DMS114 treated with DMSO at 0.1 percent for 48 hours (cell line): Measurements from ENCODE around the gene SOBP.

ENCODE experiments used
- DNase-seq: peaks from one replicate; lab custom pipeline; 2025; ENCODE audit not compliant: unreplicated experiment; lab: John Stamatoyannopoulos, UW

SOBP gene

DNA sequence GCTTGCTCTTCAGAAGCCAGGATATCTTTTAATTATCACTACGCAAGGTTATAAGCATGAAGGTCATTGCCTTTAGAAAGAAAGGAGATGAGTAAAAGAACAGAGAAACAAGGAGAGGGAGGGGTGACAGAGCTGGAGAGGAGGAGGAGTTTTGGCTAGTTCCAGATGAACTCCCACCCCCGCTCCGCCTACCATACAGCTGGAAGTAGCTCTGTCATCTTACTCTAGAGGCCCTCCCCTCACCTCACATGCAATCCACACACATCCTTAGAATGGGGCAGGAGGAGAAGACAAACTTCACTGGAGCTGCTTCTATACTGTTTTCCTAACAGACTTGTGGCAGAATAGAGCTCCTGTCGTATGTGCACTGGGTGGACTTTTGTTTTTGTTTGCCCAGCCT, 189.5 kb downstream of the SOBP start:
- no peak for DNase-seq

DNA sequence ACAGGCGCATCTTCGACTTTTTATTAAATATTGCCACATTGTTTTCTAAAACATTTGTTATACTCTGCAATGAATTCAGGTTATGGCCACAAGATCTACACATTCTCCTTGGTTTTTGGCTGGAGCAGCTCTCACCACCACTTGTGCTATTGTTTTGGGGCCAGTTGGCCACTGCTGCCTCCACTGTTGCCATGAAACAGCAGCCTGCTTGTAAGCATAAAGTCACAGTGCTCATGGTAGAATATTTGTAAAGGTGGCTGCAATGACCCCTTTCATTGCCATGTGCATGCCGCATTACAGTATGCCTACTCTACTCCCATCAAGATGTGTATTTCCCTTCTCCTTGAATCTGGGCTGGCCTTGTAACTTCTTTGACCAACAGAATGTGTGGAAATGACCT, 192.8 kb downstream of the SOBP start:
- no peak for DNase-seq

DNA sequence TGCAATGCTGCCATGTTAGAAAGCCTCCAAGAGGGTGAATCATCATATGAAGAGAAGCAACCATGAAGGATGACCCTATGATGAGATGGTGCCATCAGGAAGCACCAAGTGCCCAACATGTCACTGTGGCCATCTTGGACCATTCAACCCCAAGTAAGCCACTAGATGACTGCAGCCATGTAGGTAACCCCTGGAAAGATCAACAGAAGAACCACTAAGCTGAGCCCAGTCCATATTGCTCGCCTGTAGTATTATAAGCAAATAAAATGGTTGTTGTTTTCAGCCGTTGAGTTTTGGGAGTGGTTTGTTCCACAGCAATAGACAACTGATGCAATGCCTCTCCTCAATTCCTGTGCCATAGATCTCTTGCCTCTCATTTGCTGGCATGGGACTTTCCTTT, 193.3 kb downstream of the SOBP start:
- DNase-seq, result no peak

DNA sequence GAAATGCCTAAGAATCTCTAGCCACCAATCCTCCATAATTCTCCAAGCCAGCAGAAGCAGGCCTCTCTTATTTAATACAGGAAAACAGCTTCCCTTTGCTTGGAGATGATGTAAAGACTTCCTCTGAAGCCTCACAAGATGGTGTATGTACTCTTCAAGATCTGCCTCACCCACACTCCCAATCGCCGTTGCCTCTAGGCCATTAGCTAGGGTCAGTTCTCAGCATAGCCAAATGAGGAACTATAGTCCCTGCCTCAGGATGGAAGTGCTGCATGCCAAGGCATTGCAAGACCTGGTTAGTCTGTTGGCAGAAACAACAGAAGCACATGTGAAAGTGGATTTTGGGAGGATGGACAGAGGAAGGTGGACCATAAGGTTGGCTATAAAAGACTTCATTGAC, 195.1 kb downstream of the SOBP start:
- DNase-seq, result no peak

DNA sequence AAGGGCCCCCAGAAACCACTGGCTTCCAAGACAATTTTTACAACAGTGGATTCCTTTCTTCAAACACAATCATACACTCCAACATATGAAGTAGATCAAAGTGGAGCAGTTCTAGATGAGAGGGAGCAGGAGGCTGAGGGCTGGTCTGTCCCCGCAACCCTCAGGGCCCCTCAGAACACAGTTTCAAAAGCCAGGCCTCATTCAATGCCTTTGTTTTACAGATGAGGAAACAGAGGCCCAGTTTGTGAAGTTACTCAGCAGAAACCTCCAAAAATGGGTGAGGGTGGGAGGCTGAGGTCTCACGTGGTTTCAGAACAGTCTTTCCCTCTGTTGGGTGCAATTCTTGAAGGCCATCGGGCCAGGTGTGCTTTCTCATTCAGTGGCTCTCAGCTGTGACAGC, 199.3 kb downstream of the SOBP start:
- DNase-seq, result no peak

DNA sequence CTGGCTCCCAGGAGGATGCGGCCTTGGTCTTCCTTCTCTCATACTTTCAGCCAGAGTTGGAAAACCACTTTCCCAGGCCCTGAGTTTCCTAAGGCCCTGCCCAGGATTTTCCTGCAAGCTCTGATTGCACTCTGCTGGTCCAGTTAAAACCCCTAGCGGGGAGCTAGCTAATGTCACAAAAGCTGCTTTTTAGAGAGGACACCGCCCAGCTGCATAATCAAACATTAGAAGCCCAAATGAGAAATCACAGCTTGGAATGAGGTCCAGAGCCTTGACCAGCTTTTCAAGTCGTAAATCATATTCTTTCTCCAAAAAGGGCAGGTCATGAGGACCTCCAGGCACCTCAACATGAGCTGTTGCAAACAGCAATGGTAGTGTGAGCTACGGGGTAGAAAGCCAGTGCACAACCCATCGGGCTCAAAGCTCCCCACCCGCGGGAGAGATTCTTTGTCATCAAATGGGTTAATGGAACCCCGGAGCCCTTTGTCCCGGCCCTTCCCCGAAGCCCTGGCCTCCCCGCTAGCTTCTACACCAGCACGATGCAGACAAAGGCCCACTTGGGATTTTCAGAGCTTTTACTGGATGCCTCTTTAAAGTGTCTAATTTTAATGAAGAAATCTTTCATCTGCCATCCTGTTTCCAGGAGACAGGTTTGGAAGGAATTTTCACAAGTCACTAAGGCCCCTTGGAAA, 200.2 kb downstream of the SOBP start:
- no peak for DNase-seq

DNA sequence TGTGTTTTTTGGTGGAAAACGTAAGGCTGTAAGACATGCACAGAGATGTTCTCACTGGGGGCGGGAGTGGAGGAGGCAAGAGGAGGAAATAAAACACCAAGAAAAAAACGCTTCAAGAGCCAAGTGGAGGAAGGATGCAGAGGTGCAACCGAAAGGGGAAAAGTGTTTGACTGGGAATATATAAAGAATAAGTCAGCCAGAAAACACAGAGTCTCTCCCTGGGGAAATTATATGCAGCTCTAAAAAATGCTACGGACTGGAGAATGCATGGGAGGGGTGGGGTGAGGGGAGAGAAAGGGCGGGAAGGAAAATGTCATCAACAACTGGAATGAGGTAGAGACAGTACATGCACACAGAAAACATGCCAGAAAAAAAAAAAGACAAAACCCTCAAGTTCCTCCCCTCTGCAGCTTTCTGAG, 200.7 kb downstream of the SOBP start:
- no peak for DNase-seq

DNA sequence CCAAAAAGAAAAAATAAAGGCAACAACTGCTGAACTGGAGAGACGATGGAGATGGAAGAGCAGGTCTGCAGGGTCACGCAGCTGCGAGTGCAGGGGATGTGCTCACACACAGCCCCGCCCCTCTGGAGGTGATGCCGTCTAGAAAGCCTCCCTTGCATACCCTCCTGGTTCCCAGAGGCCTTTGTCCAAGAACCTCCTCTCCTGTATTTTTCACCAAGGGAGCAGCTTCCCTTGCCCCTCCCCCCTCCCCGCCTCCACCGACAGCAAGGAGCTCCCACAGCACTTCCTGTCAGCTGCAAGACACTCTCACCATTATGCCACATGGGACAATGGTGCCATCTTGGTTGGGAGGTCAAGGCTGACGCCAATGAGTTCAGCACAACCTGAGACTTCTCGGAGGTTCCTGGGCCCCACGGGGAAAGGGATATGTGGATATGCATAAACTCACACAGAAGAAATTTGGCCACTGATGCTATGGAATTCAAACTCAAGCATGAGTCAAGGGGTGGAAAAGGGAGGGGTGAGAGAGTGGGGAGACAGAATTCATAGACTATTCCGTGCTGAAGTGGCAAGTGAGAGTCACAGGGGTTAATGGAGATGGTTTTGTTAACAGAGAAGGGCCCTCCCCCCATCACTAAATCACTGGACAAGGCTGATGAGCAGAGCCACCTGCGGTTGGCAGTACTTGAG, 201.3 kb downstream of the SOBP start:
- DNase-seq, result no peak

DNA sequence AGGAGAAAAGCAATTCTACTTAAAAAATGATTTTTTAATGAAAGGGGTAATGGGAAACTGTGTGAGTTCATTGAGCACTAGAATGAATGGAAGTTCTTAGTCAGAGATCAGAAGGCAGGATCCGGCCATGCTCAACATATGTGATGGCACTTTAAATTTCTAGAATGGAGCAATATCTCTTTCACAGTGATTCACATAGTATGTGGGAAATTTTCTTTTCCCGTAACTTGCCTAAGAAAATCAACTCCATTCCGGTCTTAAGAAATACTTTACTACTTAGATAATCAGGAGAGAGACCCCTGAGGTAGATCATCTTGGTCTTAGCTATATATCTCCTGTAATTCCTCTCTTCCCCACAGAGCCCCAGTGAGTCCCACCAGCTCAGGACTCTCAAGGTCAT, 202.4 kb downstream of the SOBP start:
- DNase-seq, result no peak

DNA sequence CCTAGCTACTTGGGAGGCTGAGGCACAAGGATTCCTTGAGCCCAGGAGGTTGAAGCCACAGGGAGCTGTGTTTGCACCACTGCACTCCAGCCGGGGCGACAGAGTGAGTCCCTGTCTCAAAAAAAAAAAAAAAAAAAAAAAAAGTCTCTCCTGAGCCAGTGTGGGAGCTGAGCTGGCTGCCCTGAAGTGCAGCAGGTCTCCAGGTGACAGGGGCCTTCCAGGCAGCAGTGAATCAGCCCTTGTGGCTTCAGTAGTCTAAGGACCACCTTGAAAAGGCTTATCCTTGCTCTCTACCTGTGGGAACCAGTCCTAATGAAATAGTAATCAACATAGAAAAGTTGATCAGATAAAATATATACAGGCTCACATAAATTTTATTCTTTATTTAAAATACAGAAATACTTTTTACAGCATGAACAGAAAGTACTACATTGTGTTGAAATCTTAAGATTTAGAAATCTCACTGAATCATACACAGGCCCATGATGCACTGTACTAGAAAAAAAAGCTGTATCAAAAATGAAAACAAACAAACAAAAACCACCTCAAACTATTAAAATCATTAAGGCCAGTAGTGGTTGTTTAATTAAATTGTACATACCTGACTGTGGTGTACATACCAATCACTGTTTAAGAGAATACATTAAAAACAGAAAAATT, 205.3 kb downstream of the SOBP start:
- no peak for DNase-seq

DNA sequence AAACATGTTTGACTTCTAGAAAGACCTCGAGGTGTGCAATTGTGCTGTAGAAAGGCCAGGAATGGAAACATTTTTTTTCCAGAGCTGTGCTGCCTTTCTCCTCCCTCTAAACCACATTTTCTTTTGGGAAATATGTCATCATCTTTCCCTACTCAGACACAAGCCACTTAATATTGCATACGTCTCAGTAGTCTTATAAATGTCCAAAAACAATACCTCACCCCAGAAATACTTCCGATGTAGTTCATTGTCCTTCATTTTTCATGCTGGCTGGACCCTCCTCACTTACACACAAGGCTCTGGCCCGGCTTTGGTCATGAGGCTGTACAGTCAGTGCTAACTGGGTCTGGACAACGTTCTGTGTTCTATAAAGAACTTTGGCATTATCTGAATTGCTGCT, 207.8 kb downstream of the SOBP start:
- DNase-seq, result no peak

DNA sequence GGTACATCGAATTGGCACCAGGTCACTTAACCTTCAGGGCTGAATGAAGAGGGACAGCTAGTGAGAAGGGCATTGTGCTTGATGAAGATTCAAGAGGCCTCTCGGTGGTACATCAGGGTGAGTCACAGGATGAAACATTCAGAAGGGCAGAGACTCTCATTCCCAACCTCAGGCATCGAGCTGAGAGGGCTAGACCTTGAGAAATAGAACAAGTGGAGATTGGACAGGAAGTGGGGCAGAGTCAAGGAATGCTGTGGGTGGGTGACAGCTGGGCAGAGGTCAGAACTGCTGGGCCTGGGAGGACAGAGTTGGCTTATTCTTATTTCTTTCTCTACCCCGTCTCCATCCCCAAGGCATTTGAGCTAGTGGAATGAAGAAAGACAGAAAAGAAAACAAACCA, 208.2 kb downstream of the SOBP start:
- DNase-seq, result no peak

DNA sequence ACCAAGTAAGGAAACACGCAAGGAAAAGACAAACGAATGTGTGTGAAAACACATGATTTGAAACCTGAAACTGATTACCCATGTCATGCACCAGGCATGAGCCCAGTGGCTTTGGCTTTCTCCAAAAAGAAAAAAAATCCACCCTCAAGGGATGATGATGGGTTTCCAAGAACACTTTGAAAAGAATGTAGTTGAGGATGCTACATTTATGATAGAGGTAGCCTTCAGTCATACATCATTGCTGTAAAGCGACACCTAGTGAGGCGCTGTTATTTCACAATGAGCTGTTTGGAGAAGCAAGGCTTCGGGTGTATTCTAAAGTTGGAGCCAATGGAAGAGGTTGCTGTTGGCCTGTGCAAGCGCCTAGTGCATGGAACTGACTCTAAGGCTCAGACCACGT, 209.3 kb downstream of the SOBP start:
- DNase-seq, result no peak

DNA sequence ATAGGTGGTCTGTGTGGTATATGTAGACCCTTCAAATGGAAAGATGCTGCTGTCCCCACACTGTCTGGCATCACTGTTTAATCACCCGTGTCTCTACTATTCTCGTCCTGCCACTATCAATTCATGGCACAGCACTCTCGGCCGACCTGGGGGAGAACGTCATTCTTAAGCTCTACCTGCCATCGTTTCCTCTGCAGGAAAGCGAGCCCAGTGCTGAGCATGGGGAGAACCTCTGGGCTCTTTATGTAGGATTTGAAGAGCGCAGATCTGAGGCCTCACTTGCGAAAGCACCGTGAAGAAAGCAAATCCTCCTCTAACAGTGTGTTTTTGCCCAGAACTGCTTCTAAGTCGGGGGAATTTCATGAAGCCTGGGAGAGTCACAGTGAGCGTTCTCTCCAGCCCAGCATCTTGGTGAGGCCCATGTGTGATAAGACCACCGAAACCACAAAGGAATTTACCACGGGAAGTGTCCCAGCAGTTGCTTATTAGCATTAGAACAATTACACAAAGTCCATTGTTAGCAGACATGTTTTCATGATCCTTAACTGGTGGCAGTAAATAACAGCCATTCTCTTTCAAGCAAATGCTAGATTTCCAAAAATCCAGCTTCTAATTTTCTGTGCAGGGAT, 209.9 kb downstream of the SOBP start:
- no peak for DNase-seq

DNA sequence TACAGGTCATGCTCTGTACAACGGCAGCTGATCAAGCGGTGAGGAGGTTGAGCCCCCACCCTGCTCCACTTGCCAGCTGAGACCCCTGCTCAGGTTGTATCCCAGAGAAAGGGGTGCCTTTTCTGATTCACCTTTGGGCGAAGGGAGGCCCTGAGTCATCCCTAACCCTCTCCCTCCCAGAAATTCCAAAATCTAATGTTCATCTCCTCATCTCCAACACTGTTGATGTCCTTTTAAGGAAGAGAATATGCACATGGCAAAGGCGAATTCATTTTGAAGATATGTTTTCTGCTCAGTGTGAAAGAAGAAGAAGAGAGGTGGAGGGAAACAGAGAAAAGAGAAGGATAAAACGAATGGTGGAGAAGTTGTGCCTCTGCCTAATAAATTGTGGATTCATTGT, 213.7 kb downstream of the SOBP start:
- no peak for DNase-seq

DNA sequence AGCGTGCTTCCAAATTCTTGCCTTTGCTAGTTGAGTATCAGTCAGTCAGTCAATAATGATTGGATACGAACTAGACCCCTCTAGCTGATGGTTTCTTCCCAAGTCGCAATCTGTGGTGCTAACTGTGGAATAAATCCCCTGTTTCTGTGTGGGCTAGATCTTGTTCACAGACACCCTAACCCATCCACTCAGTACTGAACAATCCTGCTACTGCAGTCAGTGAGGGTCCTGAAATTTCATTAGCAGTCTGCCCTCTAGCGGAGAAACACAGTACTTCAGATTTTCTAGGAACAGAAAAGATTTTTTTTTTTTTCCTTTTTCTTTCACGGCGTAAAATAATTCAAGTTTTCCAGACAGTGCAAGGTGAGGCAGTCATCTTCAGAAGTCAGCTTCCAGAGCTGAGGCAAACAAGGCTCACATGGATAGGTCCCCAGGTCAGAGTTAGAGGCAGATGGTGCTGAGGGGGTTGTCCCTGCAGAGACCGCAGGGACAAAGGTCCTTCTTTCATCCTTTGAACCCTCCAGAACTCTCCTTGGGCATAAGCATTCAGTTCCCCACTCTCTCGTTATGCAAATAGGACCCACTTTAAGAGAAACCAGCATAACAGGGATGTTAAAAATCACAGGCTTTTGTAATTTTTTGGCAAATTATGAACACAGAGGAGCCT, 214.6 kb downstream of the SOBP start:
- DNase-seq, result peak; percentile 11

DNA sequence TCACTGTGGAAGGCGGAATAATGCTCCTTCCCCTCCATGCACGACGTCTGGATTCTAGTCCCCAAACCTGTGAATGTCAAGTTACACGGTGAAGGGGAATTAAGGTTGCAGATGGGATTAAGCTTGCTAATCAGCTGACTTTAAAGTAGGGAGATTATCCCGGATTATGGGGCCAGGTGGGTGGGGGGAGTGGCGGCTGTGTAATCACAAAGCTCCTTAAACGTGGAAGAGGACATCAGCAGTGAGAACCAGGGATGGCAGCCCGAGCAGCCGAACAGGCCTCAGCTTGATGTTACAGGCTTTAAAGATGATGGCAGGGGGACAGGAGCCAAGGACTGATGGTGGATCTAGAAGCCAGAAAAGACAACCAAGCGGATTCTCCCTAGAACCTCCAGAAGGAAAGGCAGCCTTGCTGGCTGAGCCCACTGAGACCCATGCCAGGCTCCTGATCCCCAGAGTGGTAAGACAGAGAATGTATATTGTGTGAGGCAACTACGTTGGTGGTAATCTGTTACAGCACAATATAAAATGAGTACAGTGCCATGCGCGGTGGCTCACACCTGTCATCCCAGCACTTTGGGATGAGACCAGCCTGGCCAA, 216.7 kb downstream of the SOBP start:
- no peak for DNase-seq

DNA sequence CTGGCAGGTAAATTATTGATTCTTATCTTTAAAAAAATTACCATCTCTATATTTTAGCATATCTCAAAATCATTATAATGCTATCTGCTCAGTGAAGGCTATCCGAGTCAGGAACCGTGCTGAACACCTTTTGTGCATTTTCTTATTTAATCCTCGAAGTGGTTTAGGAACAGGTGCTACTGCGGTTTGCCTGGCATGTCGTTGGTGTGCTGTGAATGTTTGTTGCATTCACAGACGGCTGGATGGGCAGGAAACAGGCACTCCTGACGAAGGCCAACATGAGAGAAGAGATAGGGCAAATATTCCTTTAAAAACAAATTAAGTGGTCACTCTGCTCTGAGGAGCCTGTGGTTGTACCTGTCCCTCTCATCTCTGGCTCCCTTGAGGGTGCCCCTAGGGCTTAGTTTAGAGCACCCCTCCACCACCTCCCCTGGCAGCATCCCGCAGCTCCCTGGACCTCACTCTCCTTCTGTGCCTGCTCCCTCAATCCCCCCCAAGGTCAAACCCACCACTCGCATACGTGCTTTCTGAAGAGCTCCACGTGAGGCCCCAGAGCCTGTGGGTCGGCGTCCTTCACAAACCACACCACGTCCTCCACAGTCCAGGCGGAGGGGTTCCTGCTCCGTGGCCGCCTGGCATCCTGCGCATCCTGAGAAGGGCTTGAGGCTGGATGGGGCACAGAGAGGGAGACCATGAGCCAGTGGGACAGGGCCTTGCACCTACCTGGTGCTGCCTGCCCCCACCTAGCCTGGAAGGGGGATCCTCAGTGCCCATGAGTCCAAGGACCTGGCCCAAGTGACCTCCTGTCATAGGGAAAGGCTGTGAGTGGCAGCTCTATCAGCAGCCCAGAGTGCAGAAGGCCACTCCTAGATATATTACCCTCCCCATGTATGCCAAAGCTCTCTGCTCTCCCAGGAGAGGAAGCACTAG, 217.7 kb downstream of the SOBP start:
- no peak for DNase-seq

DNA sequence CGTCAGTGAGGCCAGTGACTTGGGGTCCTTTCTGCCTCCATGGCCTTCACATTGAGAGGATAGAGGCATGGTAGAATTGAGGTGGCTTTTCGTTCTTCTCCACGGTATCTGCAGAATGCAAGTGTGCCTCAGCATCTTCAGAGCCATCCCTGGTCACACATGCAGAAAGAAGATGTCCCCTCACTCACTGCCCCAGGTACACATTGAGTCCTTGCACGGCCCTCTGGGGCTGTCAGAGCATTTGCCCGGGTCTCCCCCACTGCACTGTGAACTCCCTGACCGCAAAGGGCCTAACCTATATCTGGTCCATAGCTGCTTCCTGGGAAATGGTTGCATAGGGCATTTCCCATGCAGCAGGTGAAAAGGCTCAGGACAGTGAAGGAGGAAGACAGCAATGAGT, 218.5 kb downstream of the SOBP start:
- no peak for DNase-seq

DNA sequence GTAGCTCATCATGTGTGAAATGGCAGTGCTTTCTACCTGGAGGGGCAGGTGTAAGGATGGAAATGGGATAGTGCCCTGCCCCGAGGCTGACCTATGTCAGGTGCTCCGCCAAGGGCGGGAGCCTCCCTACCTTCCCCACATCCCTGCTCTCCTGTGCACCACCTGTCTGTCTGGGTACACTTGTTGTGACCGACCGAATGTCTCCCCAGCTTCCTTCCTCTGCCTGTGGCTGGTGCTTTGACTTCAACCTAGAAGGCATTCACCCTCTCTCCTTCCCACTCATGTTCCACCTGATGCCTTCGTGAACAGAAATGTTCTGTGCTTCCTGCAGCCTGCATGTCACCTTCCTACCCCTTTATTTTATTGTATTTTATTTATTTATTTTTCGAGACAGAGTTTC, 219.4 kb downstream of the SOBP start:
- DNase-seq, result no peak
